ENCODE measurements around the gene LRRTM2.

DNA sequence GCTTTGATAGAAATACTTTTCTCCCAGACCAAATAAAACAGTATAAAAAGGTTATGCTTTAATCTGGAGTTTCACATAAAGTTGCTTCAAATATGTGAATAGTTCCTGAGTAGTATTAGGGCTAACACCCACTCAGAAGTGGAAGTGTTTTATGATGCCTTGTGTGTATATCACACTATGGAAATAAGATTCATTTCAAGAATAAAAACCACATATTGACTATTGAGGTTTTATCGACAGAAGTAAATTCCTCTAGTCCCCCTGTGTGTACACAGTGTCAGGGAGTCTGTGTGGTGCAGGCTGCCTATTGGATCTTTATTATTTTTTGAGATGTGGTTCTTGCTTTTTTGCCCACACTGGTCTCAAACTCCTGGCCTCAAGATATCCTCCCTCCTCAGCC is 20.8 kb upstream of the LRRTM2 start:
- TF ChIP-seq ESRRA (IDR thresholded peaks at IDR 0.05; ENCODE audit: borderline replicate concordance, low read length) = no peak
- no peak for TF ChIP-seq RAD21 (conservative IDR thresholded peaks at IDR 0.05 in 1 of 2, IDR thresholded peaks at IDR 0.05 in 1 of 2)
- TF ChIP-seq, protein P1, sequence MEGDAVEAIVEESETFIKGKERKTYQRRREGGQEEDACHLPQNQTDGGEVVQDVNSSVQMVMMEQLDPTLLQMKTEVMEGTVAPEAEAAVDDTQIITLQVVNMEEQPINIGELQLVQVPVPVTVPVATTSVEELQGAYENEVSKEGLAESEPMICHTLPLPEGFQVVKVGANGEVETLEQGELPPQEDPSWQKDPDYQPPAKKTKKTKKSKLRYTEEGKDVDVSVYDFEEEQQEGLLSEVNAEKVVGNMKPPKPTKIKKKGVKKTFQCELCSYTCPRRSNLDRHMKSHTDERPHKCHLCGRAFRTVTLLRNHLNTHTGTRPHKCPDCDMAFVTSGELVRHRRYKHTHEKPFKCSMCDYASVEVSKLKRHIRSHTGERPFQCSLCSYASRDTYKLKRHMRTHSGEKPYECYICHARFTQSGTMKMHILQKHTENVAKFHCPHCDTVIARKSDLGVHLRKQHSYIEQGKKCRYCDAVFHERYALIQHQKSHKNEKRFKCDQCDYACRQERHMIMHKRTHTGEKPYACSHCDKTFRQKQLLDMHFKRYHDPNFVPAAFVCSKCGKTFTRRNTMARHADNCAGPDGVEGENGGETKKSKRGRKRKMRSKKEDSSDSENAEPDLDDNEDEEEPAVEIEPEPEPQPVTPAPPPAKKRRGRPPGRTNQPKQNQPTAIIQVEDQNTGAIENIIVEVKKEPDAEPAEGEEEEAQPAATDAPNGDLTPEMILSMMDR (IDR thresholded peaks at IDR 0.05) = no peak
- TF ChIP-seq JUN (IDR thresholded peaks at IDR 0.05) = no peak
- TF ChIP-seq SMC3 (IDR thresholded peaks at IDR 0.05) = no peak
- TF ChIP-seq BHLHE40 (IDR thresholded peaks at IDR 0.05; ENCODE audit: low read depth, low read length) = no peak
- no peak for TF ChIP-seq RCOR1 (IDR thresholded peaks at IDR 0.05; ENCODE audit: low read depth, low read length)
- TF ChIP-seq, protein P2, sequence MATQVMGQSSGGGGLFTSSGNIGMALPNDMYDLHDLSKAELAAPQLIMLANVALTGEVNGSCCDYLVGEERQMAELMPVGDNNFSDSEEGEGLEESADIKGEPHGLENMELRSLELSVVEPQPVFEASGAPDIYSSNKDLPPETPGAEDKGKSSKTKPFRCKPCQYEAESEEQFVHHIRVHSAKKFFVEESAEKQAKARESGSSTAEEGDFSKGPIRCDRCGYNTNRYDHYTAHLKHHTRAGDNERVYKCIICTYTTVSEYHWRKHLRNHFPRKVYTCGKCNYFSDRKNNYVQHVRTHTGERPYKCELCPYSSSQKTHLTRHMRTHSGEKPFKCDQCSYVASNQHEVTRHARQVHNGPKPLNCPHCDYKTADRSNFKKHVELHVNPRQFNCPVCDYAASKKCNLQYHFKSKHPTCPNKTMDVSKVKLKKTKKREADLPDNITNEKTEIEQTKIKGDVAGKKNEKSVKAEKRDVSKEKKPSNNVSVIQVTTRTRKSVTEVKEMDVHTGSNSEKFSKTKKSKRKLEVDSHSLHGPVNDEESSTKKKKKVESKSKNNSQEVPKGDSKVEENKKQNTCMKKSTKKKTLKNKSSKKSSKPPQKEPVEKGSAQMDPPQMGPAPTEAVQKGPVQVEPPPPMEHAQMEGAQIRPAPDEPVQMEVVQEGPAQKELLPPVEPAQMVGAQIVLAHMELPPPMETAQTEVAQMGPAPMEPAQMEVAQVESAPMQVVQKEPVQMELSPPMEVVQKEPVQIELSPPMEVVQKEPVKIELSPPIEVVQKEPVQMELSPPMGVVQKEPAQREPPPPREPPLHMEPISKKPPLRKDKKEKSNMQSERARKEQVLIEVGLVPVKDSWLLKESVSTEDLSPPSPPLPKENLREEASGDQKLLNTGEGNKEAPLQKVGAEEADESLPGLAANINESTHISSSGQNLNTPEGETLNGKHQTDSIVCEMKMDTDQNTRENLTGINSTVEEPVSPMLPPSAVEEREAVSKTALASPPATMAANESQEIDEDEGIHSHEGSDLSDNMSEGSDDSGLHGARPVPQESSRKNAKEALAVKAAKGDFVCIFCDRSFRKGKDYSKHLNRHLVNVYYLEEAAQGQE (IDR thresholded peaks at IDR 0.05) = no peak
- TF ChIP-seq POLR2AphosphoS2 (conservative IDR thresholded peaks at IDR 0.05; ENCODE audit: low read length) = no peak
- no peak for TF ChIP-seq POLR2A (IDR thresholded peaks at IDR 0.05; ENCODE audit: low read length)
- no peak for TF ChIP-seq MAFK (IDR thresholded peaks at IDR 0.05; ENCODE audit: partially characterized antibody)
- no peak for TF ChIP-seq RARB (CRISPR knock-in tag; IDR thresholded peaks at IDR 0.05)
- TF ChIP-seq CHD4 (IDR thresholded peaks at IDR 0.05; ENCODE audit: borderline replicate concordance) = no peak
- TF ChIP-seq MYC (IDR thresholded peaks at IDR 0.05; ENCODE audit: borderline replicate concordance, low read length) = no peak
